HCT116 (cell line): ENCODE results near the gene KLHL2. TPM values are rescaled to one million over a fixed set of nuclear protein-coding genes. Genes with fewer than 3 reads are reported as not detected.
"Not testable (repeated sequence)": the region's sequence is repeated elsewhere in the genome, so short reads cannot be mapped to it uniquely, and the experiment has no call there.

Experiments used
- ATAC-seq: fragments of 200-7000 bp; cut with Tn5 transposase; 2 replicates; pipeline ENCODE4 v1.9.1; 2020; ENCODE audit warnings: mild to moderate bottlenecking, moderate library complexity
- BruUV-seq: library from RNA; stranded (reverse); fragments of 400-500 nt; replicated peaks from 2 replicates; lab custom pipeline; 2021; lab: Mats Ljungman, UMichigan
- CTCF ChIA-PET: fragments of 300-600 bp; sonication (Branson Sonifier 250); formaldehyde crosslinking; loops from one replicate; lab custom pipeline; 2021; ENCODE audit warnings: antibody characterized with exemption; lab: Charles Lee
- POLR2A ChIA-PET: fragments of 300-600, 350-600 bp; sonication (Branson Sonifier 250); formaldehyde crosslinking; loops from one replicate; lab custom pipeline; 2021; ENCODE audit warnings: antibody characterized with exemption; lab: Charles Lee
- RAD21 ChIA-PET, 2 experiments: fragments of 300-600 bp; sonication (Branson Sonifier 250); formaldehyde crosslinking; loops; one replicate each; lab custom pipeline; 2023; ENCODE audit warnings: low total read pairs in 2 of 2; ENCODE audit not compliant: uncharacterized antibody in 2 of 2, unreplicated experiment in 2 of 2, low non-redundant PET in 1 of 2; lab: Charles Lee
- DNase-seq: peaks from one replicate; pipeline ENCODE4 v3.0.0-alpha.2; 2010; ENCODE audit warnings: low read depth, low spot score
- H2AFZ ChIP-seq: fragments of 200-600 bp; shearing (Covaris generic), sonication (generic); 2 replicates; pipeline ENCODE4 v1.6.1; 2017; ENCODE audit warnings: low read depth, mixed run types, mixed read lengths, antibody characterized with exemption, low read length; ENCODE audit not compliant: poor library complexity, severe bottlenecking
- H3K27ac ChIP-seq: 2 replicates; pipeline ENCODE4 v1.5.1; 2012; ENCODE audit warnings: low read depth, low read length
- H3K27me3 ChIP-seq: fragments of 200-600 bp; sonication (generic); 2 replicates; pipeline ENCODE4 v1.6.1; 2016; ENCODE audit warnings: mixed run types, low read length, mixed read lengths; ENCODE audit not compliant: insufficient read depth
- H3K36me3 ChIP-seq, 2 experiments: fragments of 200-500 bp in 1 of 2; fragments of 200-600 bp in 1 of 2; sonication (Bioruptor generic) in 1 of 2; sonication (generic) in 1 of 2; 2 replicates each; pipeline versions ENCODE4 v1.5.1 to v1.6.1; 2014 to 2016; ENCODE audit warnings: low read length in 2 of 2, inconsistent platforms in 1 of 2, mixed read lengths in 1 of 2, mixed run types in 1 of 2; ENCODE audit not compliant: insufficient read depth in 2 of 2, control insufficient read depth in 1 of 2
- H3K4me1 ChIP-seq, 2 experiments: fragments of 200-600 bp in 1 of 2; sonication (generic) in 1 of 2; 2 replicates each; pipeline versions ENCODE4 v1.5.1 to v1.6.1; 2012 to 2017; ENCODE audit warnings: low read length in 2 of 2, inconsistent platforms in 1 of 2, mild to moderate bottlenecking in 1 of 2, mixed read lengths in 1 of 2, mixed run types in 1 of 2, moderate library complexity in 1 of 2; ENCODE audit not compliant: insufficient read depth in 2 of 2, control insufficient read depth in 1 of 2
- H3K4me2 ChIP-seq: fragments of 200-600 bp; sonication (generic); 2 replicates; pipeline ENCODE4 v1.6.1; 2017; ENCODE audit warnings: mixed run types, low read length, mixed read lengths
- H3K4me3 ChIP-seq, 2 experiments: fragments of 200-600 bp in 1 of 2; sonication (generic) in 1 of 2; replicated peaks in 1 of 2; 2 replicates each; pipeline ENCODE4 v1.5.1; 2011 to 2016; ENCODE audit warnings: low read length in 2 of 2, control low read depth in 1 of 2, low read depth in 1 of 2, mild to moderate bottlenecking in 1 of 2, mixed read lengths in 1 of 2, mixed run types in 1 of 2
- H3K79me2 ChIP-seq: fragments of 200-600 bp; sonication (generic); 2 replicates; pipeline ENCODE4 v1.6.1; 2017; ENCODE audit warnings: mild to moderate bottlenecking, mixed run types, low read length, moderate library complexity, mixed read lengths; ENCODE audit not compliant: insufficient read depth
- H3K9ac ChIP-seq: fragments of 200-600 bp; sonication (generic); 2 replicates; pipeline ENCODE4 v1.6.1; 2016; ENCODE audit warnings: low read length, mixed read lengths
- H3K9me2 ChIP-seq: fragments of 200-600 bp; sonication (generic), shearing (Covaris generic); 2 replicates; pipeline ENCODE4 v1.6.1; 2017; ENCODE audit warnings: mixed run types, mild to moderate bottlenecking, moderate library complexity; ENCODE audit not compliant: insufficient read depth
- H3K9me3 ChIP-seq, 2 experiments: fragments of 200-500 bp in 1 of 2; fragments of 200-600 bp in 1 of 2; sonication (Bioruptor generic) in 1 of 2; sonication (generic) in 1 of 2; 2 replicates each; pipeline ENCODE4 v1.6.1; 2014 to 2017; ENCODE audit warnings: low read length in 2 of 2, mixed read lengths in 2 of 2, inconsistent platforms in 1 of 2, low read depth in 1 of 2, mild to moderate bottlenecking in 1 of 2, mixed run types in 1 of 2, moderate library complexity in 1 of 2; ENCODE audit not compliant: control insufficient read depth in 1 of 2, insufficient read depth in 1 of 2
- H4K20me1 ChIP-seq: fragments of 200-600 bp; sonication (generic), shearing (Covaris generic); 2 replicates; pipeline ENCODE4 v1.6.1; 2017; ENCODE audit warnings: mixed run types, mild to moderate bottlenecking, moderate library complexity; ENCODE audit not compliant: insufficient read depth
- intact Hi-C: fragments of 100-400 bp; cut with micrococcal nuclease; formaldehyde crosslinking; loops from 2 replicates; pipeline ENCODE4 v1.10.0; 2022
- total RNA-seq: library from RNA; stranded (reverse); gene quantifications from one replicate; pipeline ENCODE4 v1.2.1, GENCODE V29; 2021; ENCODE audit not compliant: unreplicated experiment

The KLHL2 gene
- total RNA-seq, 1 experiment from 2014 or later: 24.6 TPM

DNA sequence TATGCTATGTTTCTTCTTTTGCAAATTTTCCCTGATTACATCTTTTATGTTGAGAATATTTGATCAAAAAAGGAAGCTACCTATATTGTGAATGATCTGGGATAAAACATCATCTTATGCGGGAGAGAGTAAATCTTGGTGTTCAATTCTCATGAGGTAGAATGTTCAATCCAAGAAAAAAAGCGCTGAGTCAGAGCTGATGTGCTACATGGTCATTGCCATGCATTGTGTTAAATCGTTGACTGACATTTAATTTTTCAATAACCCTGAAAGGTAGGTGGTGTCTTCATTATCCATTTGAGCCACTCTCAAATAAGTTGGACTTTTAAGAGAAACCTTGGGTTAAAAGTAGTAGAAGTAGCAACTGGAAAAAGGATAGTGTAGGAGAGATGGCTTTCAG, 47.4 kb downstream of the KLHL2 start:
- H3K4me2 ChIP-seq, CTCF ChIA-PET, RAD21 ChIA-PET, ATAC-seq, H3K36me3 ChIP-seq, POLR2A ChIA-PET, H3K27ac ChIP-seq, H3K4me3 ChIP-seq, H3K27me3 ChIP-seq, BruUV-seq, H4K20me1 ChIP-seq, H3K9ac ChIP-seq, H3K4me1 ChIP-seq, H2AFZ ChIP-seq, intact Hi-C loops, H3K9me3 ChIP-seq, DNase-seq, H3K79me2 ChIP-seq, H3K9me2 ChIP-seq: not testable (repeated sequence)

DNA sequence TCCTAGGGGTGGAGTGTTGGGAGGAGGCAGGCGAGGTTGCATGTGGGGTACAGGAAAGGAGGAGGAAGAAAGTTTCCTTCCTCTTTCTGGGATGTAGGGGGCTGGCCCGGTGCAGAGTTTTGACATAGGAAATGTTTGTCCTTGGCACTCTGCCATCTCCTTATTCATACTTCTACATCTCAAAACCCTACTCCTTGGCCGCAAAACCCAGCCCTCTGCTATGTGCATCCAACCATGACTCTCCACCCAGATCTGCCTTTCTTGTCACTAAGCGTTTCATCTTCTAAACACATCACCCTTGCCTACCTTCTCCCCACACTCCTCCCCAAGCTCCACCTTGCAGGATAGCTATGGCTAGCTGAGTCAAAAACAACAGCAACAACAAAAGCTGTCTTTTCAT, 48.1 kb downstream of the KLHL2 start:
- H3K27me3 ChIP-seq, H3K9me2 ChIP-seq, RAD21 ChIA-PET, H3K9me3 ChIP-seq, H3K9ac ChIP-seq, DNase-seq, H3K4me2 ChIP-seq, BruUV-seq, intact Hi-C loops, H3K79me2 ChIP-seq, H3K4me3 ChIP-seq, H2AFZ ChIP-seq, H3K36me3 ChIP-seq, ATAC-seq, CTCF ChIA-PET, H3K27ac ChIP-seq, H3K4me1 ChIP-seq, POLR2A ChIA-PET, H4K20me1 ChIP-seq: not testable (repeated sequence)

DNA sequence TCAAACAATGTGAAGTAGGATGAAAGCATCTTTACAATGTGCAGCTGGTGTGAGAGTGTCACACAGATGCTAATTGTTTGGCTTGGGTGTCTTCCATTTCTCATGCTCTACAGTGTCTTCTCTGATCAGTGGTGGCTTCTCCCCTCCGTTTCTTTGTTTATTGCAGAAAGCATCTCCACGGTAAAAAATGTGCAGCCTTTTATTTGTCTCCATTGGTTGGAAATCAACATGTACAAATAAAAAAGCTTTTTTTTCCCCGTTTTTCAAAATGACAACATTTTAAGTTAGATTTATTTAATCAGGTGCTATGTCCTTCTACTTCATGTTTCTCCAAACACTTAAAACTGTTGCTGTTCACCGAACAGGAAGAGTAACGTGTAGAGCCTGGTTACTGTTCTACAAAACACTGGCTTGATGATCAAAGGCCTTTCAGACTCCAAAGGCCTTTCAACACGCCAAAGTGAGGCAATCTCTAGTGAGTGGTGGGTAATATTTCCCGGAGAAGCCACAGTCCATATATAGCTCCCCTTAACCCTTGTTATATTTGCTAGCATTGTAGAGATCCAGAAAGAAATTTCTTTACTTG, 48.8 kb downstream of the KLHL2 start:
- H4K20me1 ChIP-seq, H3K27ac ChIP-seq, H3K4me2 ChIP-seq, H3K36me3 ChIP-seq, H3K4me3 ChIP-seq, H3K4me1 ChIP-seq, H3K9ac ChIP-seq, H3K9me2 ChIP-seq, CTCF ChIA-PET, ATAC-seq, DNase-seq, H3K27me3 ChIP-seq, BruUV-seq, H3K9me3 ChIP-seq, RAD21 ChIA-PET, intact Hi-C loops, H2AFZ ChIP-seq, H3K79me2 ChIP-seq, POLR2A ChIA-PET: not testable (repeated sequence)

DNA sequence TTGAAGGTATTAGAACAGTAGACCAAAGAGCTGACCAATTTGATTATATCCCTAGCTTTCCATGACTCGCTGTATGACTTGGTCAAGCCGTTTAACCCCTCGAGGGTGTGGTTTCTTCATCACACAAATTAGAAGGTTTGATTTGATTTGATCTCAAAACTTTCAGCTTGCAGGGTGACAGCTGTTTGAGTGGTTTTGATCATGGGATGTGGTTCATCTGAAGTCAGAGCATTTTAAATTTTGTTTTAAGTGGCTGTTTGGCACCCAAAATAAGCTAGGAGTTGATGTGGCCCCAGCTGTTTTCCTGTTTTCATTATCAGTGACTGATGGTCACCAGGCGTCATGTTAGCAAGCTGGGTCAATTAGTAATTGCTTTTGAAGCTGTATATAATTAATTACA, 52.4 kb downstream of the KLHL2 start:
- H3K27me3 ChIP-seq, H3K36me3 ChIP-seq, H3K4me3 ChIP-seq, DNase-seq, H3K4me1 ChIP-seq, H3K27ac ChIP-seq, ATAC-seq, H2AFZ ChIP-seq, CTCF ChIA-PET, intact Hi-C loops, BruUV-seq, POLR2A ChIA-PET, H3K9me2 ChIP-seq, H3K9ac ChIP-seq, RAD21 ChIA-PET, H4K20me1 ChIP-seq, H3K79me2 ChIP-seq, H3K4me2 ChIP-seq, H3K9me3 ChIP-seq: not testable (repeated sequence)
